Tibial nerve (tissue), 3 donors: ENCODE data around the gene ERBB3.

Source experiments
- EP300 ChIP-seq, 2 donors: sonication (generic); formaldehyde crosslinking; IDR thresholded peaks; one replicate each; pipeline ENCODE4 v1.6.1; 2017; ENCODE audit warnings: antibody characterized with exemption in 2 of 2, mild to moderate bottlenecking in 1 of 2
- POLR2A ChIP-seq, 2 donors: fragments of 450-650 bp; IDR thresholded peaks; one replicate each; pipeline ENCODE4 v1.6.1; 2017; ENCODE audit warnings: antibody characterized with exemption in 2 of 2, mild to moderate bottlenecking in 2 of 2, moderate library complexity in 2 of 2

- TF ChIP-seq EP300 (IDR thresholded peaks at IDR 0.05): no peak
- no peak for TF ChIP-seq POLR2A (IDR thresholded peaks at IDR 0.05)
Observed at GRCh38 chr12:56042843-56043242, 37.1 kb upstream of the ERBB3 start.
